Stimulated activated naive B cell treated with anti-CD40 and anti-IgM and Interleukin-4, amounts not matched to agents 10 μg/mL and 1 μg/mL and 100 μg/mL, for 72 hours (primary cell): ENCODE results near the gene RPS28.

ENCODE experiments used
- ATAC-seq, 2 donors: fragments of 150-1000 bp; cut with Tn5 transposase; replicated peaks; 2 replicates each; pipeline ENCODE4 v1.10.0; 2021; ENCODE audit warnings: moderate library complexity in 1 of 2
- DNase-seq: peaks from one replicate; pipeline ENCODE4 v3.0.0; 2021
- H3K27ac Mint-ChIP-seq: one replicate; pipeline ENCODE4 v1.8.0; 2022; ENCODE audit warnings: mild to moderate bottlenecking, mixed read lengths
- H3K27me3 Mint-ChIP-seq, 2 donors: one replicate each; pipeline ENCODE4 v1.8.0; 2022; ENCODE audit warnings: mixed read lengths in 2 of 2
- H3K36me3 Mint-ChIP-seq, 2 donors: one replicate each; pipeline ENCODE4 v1.8.0; 2022; ENCODE audit warnings: mixed read lengths in 2 of 2, mild to moderate bottlenecking in 1 of 2
- H3K4me1 Mint-ChIP-seq, 2 donors: one replicate each; pipeline ENCODE4 v1.8.0; 2022; ENCODE audit warnings: mixed read lengths in 2 of 2, mild to moderate bottlenecking in 1 of 2
- H3K4me3 Mint-ChIP-seq, 2 donors: one replicate each; pipeline ENCODE4 v1.8.0; 2022; ENCODE audit warnings: mild to moderate bottlenecking in 2 of 2, mixed read lengths in 2 of 2, moderate library complexity in 1 of 2
- H3K9me3 Mint-ChIP-seq, 2 donors: one replicate each; pipeline ENCODE4 v1.8.0; 2022; ENCODE audit warnings: mixed read lengths in 2 of 2, mild to moderate bottlenecking in 1 of 2

The RPS28 gene

GRCh38 chr19:8366121-8366581 is 44.9 kb downstream of the RPS28 start:
- H3K4me1 Mint-ChIP-seq: peaks cover 19 to 26% of the 10 kb centered on the region in 2 donors
- H3K9me3 Mint-ChIP-seq: no peaks in the 10 kb centered on the region
- no peak overlapping the region for H3K4me3 Mint-ChIP-seq
- peaks cover 0 to 7% of the 10 kb centered on the region in 2 donors for H3K36me3 Mint-ChIP-seq
- H3K27ac Mint-ChIP-seq: no peak overlapping the region
- DNase-seq: no peak
- no peak for ATAC-seq
- H3K27me3 Mint-ChIP-seq: peaks cover 44 to 67% of the 10 kb centered on the region in 2 donors

DNA sequence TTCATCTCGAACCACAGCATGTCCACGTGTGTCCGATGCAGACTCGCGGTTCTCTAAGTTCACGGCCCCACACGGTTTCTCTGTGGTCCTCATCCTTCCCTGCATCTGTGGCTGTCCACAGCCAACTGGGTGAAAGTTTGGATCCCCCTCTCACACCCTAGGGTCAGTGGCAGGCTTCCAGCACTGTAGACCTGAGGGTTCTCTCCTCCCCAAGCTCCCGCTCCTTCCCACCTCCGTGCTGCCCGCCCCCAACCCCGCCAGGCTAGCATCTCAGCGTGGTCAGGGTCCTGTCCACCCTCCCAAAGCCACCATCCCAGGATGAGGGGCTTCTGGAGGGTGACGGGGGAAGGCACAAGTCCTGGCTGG is 45.6 kb downstream of the RPS28 start:
- peaks cover 40 to 61% of the 10 kb centered on the region in 2 donors for H3K27me3 Mint-ChIP-seq
- DNase-seq: no peak
- H3K27ac Mint-ChIP-seq: no peak overlapping the region
- peaks cover 19 to 26% of the 10 kb centered on the region in 2 donors for H3K4me1 Mint-ChIP-seq
- no peak for ATAC-seq
- H3K9me3 Mint-ChIP-seq: no peaks in the 10 kb centered on the region
- no peak overlapping the region for H3K4me3 Mint-ChIP-seq
- peaks cover 0 to 7% of the 10 kb centered on the region in 2 donors for H3K36me3 Mint-ChIP-seq

- Mint-ChIP-seq H3K9me3 (no peaks in the 10 kb centered on the region), H3K36me3 (peaks cover 0 to 7% of the 10 kb centered on the region in 2 donors), H3K4me1 (peaks cover 19 to 26% of the 10 kb centered on the region in 2 donors), H3K27ac (no peak overlapping the region), H3K27me3 (peaks cover 40 to 56% of the 10 kb centered on the region in 2 donors), H3K4me3 (no peak overlapping the region)
- DNase-seq: no peak
- no peak for ATAC-seq
Measured at GRCh38 chr19:8367327-8368001, 46.2 kb downstream of the RPS28 start.

- ATAC-seq (no peak), DNase-seq (no peak)
- Mint-ChIP-seq H3K4me1 (peaks cover 10 to 11% of the 10 kb centered on the region in 2 donors), H3K9me3 (no peaks in the 10 kb centered on the region), H3K27me3 (peaks cover 27 to 37% of the 10 kb centered on the region in 2 donors), H3K36me3 (peaks cover 0 to 11% of the 10 kb centered on the region in 2 donors), H3K4me3 (no peak overlapping the region), H3K27ac (no peak overlapping the region)
Measured at GRCh38 chr19:8370176-8371010, 49.1 kb downstream of the RPS28 start.

DNA sequence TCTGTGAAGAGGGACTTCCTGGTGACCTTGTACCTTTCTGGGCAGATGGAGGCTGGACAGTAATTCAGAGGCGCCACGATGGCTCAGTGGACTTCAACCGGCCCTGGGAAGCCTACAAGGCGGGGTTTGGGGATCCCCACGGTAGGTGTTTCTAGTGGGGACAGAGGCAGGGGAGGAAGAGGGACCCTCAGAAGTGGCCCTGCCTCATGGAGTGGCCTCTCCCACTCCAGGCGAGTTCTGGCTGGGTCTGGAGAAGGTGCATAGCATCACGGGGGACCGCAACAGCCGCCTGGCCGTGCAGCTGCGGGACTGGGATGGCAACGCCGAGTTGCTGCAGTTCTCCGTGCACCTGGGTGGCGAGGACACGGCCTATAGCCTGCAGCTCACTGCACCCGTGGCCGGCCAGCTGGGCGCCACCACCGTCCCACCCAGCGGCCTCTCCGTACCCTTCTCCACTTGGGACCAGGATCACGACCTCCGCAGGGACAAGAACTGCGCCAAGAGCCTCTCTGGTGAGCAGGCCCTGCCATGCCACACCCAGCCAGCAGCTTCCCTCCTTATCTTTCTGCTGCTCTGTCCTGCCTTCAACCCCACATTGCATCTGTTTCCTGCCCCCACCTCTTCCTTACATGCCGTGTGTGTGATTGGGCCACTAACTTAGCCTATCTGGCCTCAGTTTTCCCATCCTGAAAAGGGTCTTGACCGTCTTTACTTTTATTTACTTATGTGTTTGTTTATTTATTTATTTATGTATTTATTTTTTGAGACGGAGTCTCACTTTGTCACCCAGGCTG is 49.9 kb downstream of the RPS28 start:
- H3K27me3 Mint-ChIP-seq: peaks cover 20 to 29% of the 10 kb centered on the region in 2 donors
- DNase-seq: no peak

More for the DNA sequence above, 49.9 kb downstream of the RPS28 start:
- no peak for ATAC-seq
- peaks cover 10 to 11% of the 10 kb centered on the region in 2 donors for H3K4me1 Mint-ChIP-seq
- H3K9me3 Mint-ChIP-seq: no peaks in the 10 kb centered on the region
- H3K27ac Mint-ChIP-seq: no peak overlapping the region
- no peak overlapping the region for H3K4me3 Mint-ChIP-seq
- H3K36me3 Mint-ChIP-seq: peaks cover 0 to 14% of the 10 kb centered on the region in 2 donors
